Measurements from ENCODE around the gene SMG7.

SMG7 gene

DNA sequence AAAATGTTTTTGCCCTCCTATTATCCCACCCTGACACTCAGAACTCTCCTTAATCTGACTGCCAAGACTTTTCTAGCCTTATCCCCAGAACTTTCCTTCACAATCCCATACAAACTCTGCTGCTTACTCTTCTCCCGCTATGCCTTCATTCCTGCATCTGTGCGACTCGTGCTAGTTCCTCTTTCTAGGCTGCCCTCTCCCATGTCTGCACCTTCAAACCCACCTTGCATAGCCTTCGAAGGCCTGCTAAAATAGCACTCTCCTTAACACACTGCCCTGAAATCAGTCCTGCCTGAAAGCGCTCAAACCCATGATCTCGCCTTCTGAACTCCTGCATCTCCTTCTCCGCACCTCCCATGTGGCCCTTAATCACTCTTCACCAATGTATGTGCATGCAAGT is 120.4 kb downstream of the SMG7 start:
- DNase-seq (ENCODE audit: low spot score): no peak

DNA sequence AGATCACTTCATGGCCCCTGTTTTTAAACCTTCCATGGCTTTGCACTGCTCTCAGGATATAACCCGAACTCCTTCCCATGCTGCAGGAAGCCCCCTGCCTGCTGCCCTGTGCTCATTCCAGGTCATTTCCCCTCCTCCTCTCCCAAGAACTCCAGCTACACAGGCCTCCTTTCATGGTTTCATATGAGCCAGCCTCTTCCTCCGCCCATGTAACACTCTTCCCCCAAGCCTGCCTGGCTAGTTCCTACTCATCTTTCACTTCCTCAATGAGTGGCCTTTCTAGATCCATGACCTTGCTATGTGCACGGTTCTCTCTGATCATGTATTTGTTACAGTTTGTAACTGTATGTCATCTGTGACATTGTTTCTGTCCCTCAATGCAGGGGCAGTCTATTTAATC is 121.1 kb downstream of the SMG7 start:
- DNase-seq (ENCODE audit: low spot score): no peak

DNA sequence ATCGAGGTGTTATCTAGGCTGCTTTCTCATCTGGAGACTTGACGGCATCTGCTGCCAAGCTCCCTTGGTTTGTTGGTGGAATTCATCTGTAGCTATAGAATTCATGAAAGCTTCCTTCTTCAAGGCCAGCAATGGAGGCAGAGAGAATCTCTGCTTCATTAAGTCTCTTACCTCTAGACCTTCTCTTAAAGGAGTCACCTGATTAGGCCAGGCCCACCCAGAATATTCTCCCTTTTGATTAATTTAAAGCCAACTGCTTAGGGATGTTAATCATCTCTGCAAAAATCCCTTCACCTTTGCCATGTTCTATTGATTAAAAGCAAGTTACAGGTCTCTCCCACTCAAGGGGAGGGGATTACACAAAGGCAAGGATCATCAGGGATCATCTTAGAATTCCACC is 123.2 kb downstream of the SMG7 start:
- no peak for DNase-seq (ENCODE audit: low spot score)

DNA sequence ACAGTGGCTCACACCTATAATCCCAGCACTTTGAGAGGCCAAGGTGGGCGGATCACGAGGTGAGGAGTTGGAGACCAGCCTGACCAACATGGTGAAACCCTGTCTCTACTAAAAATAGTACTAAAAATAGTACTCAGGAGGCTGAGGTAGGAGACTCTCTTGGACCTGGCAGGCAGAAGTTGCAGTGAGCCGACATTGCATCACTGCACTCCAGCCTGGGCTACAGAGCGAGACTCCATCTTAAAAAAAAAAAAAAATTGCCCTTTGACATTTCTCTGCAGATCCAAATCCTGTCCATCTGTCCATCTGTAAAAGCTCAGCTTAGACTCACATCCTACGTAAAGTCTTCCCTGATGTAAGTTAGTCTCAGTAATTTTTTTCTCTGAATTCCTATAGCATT is 124.2 kb downstream of the SMG7 start:
- no peak for DNase-seq (ENCODE audit: low spot score)

DNA sequence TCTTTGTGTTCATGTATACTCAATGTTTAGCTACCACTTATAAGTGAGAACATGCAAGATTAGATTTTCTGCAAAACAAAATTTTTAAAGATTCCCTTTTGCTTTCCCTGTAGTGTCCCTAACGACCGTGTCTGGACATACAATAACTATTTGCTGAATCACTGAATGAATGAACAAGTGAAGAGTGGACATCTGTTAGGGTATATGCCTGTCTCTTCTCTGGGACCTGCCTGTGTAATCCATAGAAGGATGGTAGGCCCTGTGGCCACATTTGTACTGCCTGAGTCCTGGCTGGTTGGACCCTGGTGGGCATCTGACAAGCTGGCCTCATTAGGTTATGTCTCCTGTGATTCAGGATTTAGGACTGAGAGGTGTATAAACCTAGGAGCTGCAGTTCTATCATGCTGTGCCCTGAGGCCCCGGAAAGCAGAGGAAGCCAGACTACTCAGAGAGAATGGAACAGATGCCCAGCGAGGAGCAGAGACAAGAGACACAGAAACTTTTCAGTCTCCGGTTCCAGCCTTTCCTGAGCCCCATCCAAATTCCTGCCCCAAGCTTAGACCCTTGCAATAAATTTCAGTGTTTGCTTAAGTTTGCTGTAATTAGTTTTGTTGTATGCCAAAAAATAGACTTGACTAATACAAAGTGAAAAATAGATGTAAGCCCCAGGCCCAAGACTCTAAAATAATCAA is 125.5 kb downstream of the SMG7 start:
- no peak for DNase-seq (ENCODE audit: low spot score)

DNA sequence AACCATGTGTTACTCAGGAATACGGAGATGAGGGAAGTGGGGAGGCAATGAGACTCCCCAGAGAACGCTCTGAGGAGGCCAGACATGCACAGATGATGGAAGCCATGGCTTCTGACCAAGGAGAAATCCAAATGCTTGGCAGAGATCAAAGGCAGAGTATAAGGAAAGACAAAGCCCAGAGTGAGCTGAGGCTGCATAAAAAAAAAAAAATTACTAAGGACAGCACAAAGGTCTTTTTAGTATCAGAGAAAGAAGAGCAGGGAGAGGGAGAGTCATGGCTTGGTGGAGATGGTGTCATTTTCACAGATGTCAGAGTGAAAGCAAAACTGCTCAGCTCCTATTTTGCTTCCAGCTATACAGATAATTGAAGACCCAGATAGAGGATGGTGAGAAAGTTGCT is 126.1 kb downstream of the SMG7 start:
- DNase-seq (ENCODE audit: low spot score): no peak

DNA sequence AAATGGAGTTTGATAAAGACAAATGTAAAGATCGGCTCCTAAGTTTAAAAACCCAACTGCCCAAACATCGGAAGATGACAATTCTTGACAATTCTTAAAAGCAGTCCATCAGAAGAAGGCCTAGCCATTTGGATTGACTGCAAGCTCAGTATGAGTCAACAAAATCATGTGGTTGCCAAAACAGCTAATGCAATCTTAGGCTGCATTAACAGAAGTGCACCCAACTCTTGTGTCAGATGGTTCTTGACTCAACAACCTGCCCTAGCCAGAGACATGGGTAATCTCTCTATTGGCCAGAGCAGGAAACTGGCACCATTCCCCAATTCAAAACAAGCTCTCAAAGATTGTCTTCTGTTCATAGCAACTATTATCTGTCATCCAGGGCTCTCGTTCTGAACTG is 127.8 kb downstream of the SMG7 start:
- no peak for DNase-seq (ENCODE audit: low spot score)

DNA sequence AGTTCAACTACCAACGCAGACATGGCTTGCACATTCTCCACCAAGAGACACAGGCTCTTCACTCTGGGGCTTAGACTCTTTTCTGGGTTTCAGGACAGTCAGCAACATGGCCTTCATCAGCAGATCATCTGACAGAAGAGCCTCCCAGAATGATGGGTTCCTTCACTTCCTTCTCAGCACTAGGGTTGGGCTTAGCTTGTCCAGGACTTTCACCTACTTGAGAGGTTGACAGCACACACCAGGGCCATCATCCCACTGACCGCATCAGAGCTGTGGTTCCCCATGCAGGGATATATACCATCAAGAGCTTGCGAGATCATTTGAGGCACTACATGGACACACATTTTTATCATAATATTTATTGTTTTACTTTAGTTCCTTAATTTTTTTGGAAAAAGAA is 128.3 kb downstream of the SMG7 start:
- no peak for DNase-seq (ENCODE audit: low spot score)

DNA sequence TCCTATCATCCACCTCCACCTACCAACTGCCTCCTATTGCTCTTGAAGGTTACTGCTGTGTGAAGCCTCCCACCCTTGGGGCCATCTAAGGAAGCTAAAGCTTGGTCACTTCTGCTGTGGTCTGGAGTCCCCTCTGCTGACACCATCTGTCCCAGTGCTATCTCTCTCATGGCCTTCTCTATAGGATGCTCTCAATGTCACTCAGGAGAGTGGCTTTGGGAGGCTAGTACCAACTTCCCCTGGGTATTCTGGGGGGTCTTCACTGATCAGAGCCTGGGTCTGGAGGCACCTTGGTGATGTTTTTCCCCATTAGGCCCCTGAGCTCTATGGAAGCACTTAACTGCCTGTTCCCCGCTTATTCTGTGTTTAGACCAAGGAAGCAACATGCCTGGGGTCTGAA is 130.2 kb downstream of the SMG7 start:
- DNase-seq (ENCODE audit: low spot score): no peak

Measured in SW480 (cell line).